AG08396 (cell line): ENCODE measurements around the gene EIPR1.
"Not testable (repeated sequence)": the region's sequence is repeated elsewhere in the genome, so short reads cannot be mapped to it uniquely, and the experiment has no call there.

ENCODE experiments used
- DNase-seq: peaks from one replicate; pipeline ENCODE4 v3.0.0; 2012; ENCODE audit warnings: low spot score, mixed read lengths

The EIPR1 gene

GRCh38 chr2:3211256-3212060 lies 166.2 kb downstream of the EIPR1 start:
- DNase-seq = no peak

- DNase-seq = no peak
These were observed 167.4 kb downstream of the EIPR1 start for GRCh38 chr2:3210257-3210656.

DNA sequence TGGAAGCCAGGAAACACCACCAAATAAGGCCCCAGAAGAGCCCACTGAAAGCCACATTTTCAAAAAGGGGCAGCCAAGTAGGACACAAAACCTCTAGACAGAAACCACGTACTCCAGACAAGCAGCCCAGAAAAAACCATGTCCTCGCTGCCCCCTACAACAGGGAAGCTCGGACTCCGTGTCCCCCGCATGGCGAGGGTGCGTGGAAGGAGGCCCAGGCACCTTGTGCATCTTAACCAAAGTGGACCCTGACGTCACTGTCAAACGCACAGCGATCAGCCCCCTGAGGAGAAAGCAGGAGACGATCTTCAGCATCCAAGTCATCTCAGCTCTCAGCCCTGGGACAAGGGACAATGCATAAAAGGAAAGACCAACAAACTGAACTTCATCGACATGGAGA lies 168.4 kb downstream of the EIPR1 start:
- DNase-seq = no peak

DNA sequence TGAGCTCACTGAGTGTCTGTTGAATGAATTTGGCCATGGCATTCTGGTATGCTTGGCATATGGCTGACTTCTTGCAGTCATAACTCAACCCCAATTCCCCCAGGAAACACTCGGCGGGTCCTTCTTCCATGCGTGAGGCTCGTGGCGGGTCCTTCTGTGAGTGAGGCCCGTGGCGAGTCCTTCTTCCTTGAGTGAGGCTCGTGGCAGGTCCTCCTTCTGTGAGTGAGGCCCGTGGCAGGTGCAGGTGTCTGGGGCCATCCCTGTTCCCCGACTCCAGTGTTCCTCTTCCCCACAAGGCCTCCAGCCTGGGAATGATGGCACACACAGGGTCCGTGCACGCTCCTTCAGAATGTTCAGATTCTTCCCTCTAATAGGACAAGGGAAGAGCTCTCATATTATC lies 169.0 kb downstream of the EIPR1 start:
- no peak for DNase-seq

DNA sequence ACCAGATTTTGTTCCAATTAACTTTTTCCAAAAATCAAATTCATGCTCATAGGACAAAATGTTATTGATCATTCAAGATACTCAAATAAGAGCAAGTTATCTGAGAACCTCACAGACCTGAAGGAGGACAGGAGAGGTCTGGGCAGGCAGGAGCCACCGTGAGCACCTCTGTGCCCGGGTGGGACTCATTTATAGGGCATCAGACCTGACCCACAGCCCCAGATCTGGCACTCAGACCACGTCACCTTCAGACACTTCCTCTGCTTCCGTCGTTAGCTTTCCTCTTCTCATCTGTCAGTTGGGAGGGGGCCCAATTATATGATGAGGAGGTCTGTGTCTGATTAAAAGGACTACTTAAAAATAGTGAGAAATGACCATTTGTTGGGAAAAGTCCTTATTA lies 169.4 kb downstream of the EIPR1 start:
- no peak for DNase-seq

- DNase-seq = no peak
These were observed 170.5 kb downstream of the EIPR1 start for GRCh38 chr2:3207091-3207491.

- no peak for DNase-seq
These were observed 171.8 kb downstream of the EIPR1 start for GRCh38 chr2:3205845-3206244.

DNA sequence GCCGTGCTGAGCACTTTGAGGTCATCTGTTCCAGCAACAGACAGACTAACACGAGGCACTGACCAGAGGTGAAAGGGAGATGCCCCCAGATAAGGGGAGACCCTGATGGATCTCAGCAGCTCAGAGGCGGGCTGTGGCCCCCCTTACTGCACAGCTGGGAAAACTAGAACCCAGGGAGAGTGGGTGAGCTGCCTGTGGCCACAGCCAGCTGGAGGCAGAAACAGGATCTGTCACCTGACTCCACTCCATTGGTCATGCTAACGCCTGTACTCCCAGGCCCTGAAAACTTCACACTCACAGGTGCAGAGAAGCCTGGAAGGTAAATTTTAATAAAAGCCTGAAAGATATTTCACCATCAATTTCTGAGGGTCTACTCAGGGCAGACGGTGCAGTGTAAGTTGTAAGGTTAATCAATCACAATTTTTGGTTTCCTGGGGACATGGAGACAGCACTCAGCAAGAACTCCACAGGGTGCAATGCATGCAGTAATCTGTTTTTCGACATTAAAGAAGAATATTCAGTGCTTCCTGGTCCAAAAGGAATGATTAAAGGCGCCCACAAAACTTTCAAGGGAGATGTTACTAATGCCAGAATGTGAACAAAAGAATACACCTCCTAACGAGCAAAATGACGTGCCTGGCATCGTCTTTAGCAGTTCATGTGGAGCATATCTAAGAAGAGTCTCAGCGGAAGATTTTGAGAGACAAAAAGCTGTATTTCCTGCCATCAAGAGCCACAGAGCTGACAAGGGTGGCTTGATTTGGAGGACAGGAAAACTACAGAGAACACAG lies 173.4 kb downstream of the EIPR1 start:
- no peak for DNase-seq

- DNase-seq = no peak
These were observed 174.1 kb downstream of the EIPR1 start for GRCh38 chr2:3203497-3204019.

DNA sequence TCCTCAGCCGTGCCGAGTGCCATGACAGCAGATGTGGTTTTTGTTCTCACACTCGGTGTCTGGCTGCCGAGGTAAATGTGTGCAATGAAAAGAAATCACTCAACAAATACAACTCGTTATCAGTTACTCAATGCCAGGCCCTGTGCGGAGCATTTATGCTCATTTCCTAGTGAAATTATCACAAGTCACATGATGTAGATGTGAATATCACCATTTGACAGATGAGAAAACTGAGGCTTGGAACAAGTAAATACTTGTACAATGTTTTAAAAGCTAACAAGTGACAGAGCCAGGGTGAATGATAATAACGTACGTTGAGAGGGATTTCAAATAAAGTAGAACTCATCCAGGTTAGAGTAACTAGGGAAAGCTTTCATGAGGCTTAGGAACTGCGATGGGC lies 174.7 kb downstream of the EIPR1 start:
- DNase-seq = no peak

- DNase-seq = no peak
These were observed 176.3 kb downstream of the EIPR1 start for GRCh38 chr2:3201281-3201680.

DNA sequence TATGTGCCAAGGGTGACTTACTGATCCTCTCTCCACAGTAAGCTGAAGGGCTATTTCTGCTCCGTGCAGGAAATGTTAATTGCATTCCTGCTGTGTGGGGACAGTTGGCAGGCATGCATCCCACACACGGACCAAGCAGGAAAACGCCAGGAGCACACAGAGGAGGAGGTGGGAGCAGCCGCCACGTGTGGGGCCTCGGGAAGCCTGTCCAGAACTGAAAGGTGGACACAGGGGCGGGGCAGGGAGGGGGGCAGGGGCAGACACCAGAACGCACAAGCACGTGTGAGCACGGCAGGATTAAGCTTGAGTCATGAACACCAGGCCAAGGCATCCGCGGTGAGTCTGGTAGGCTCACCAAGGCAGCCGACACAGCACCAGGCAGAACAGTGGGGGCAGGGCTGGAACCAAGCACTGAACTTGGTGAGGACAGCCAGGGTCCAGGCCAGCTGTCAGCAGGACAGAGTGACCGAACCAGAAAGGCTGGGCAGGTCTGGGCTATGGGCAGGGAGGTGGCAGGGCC lies 177.1 kb downstream of the EIPR1 start:
- no peak for DNase-seq

- no peak for DNase-seq
These were observed 177.8 kb downstream of the EIPR1 start for GRCh38 chr2:3199627-3200345.

DNA sequence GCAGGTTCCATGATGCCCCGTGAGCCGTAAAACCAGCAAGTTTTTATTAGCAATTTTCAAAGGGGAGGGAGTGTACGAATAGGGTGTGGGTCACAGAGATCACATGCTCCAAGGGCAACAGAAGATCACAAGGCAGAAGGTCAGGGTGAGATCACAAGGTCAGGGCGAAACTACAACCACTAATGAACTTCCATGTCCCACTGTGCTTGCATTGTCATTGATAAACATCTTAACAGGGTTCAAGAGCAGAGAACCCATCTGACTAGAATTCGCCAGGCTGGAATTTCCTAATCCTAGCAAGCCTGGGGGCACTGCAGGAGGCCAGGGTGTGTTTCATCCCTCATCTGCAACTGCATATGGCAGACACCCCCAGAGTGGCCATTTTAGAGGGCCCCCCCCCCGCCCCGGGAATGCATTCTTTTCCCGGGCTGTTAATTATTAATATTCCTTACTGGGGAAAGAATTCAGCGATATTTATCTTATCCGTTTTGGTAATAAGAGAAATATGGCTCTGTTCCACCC lies 178.9 kb downstream of the EIPR1 start:
- DNase-seq = not testable (repeated sequence)

- DNase-seq = no peak
These were observed 179.5 kb downstream of the EIPR1 start for GRCh38 chr2:3198119-3198518.

GRCh38 chr2:3197308-3197707 lies 180.3 kb downstream of the EIPR1 start:
- no peak for DNase-seq

GRCh38 chr2:3196716-3197115 lies 180.9 kb downstream of the EIPR1 start:
- no peak for DNase-seq

DNA sequence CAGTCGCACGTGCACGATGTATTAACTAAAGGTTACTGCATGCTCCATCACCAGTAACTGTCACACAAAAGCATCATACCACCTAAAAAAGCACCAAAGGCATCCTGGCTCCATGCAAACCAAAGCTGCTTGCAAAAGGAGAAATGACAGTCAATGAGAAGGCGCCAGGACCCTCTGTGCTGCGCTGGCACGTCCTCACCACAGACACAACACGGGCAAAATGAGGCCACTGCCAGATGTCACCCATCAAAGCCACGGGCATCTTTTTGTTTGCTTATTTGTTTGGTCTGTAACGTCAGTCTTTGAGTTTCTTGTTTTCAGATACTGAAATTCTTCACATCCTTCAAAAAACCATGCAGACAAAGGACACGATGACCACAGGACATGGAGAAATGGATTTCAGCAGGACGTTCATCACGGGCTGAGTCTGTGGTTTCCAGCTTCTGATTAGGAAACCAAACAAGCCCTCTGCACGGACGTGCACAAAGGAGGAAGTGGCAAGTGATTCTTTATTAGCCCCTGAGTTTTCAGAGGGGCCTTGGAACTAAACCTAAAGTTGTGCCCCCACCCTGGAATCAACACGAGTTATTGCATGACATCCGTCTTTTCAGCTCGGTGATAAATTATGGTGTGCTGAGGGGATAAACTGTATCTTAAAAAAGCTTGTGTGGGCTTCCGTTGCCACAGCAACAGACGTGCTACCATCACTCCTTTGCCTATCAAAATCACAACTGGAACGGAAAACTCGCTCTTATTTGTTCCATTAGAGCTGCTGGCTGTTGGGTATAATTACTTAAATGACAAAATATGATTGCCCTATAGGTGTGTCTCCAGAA lies 181.8 kb downstream of the EIPR1 start:
- no peak for DNase-seq

DNA sequence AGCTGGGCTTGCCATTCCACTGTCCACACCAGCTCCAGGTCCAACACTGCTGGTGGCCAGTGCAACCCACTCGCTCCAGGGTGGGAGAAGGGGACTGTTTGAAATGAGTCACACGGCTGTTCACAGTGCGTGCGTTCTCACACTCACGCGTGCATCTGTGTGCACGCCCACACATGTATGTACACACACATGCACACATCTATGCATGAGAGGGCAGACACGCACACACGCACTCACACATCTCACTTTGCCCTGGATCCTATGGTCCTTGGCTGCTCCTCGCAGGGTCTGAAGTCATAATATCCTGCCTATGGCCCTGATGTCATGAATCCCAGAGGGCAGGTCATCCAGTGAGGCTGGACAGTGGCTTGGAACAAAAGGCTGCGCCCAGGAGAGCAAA lies 182.8 kb downstream of the EIPR1 start:
- no peak for DNase-seq

GRCh38 chr2:3193443-3194330 lies 183.9 kb downstream of the EIPR1 start:
- DNase-seq = no peak
